ENCODE measurements around the gene HILPDA. TPM values are rescaled to one million over a fixed set of nuclear protein-coding genes. Genes with fewer than 3 reads are reported as not detected.
"Not testable (repeated sequence)": the region's sequence is repeated elsewhere in the genome, so short reads cannot be mapped to it uniquely, and the experiment has no call there.

HILPDA gene
- total and polyA plus RNA-seq, 10 of the 15 experiments (the other 5 are each of a cell fraction or from before 2014, with no cell fraction given), result 12.0 to 232 (median 26.4) TPM

- TF ChIP-seq E4F1 (IDR thresholded peaks at IDR 0.05; ENCODE audit: borderline replicate concordance, partially characterized antibody) (peak; percentile 22), TARDBP (IDR thresholded peaks at IDR 0.05; ENCODE audit: borderline replicate concordance) (peak; percentile 31; the same call in 1 of the 2 replicates), SMAD1 (IDR thresholded peaks at IDR 0.05; ENCODE audit: low read depth, partially characterized antibody) (peak; percentile 42), RELA (IDR thresholded peaks at IDR 0.05; ENCODE audit: borderline replicate concordance, partially characterized antibody) (peak; percentile 62)
Observed at GRCh38 chr7:128476402-128477335, 21.0 kb downstream of the HILPDA start, which contains the start of gene METTL2B (continued).

- not testable (repeated sequence) for H2AFZ ChIP-seq (ENCODE audit: control insufficient read depth, low read depth, low read length)
- intact Hi-C loops (cut with micrococcal nuclease; ENCODE audit: unreplicated experiment), result loop anchor here (5.0 kb wide), 1 partner anchor 55 kb away; no protein-coding TSS in a partner anchor
- peaks cover 16% of the 10 kb centered on the region for H3K79me2 ChIP-seq (ENCODE audit: control insufficient read depth, insufficient read depth, low read length)
Observed at GRCh38 chr7:128477336-128477690, 21.6 kb downstream of the HILPDA start.

GRCh38 chr7:128479082-128479481 is 23.4 kb downstream of the HILPDA start:
- in situ Hi-C loops (cut with MboI); RAD21 ChIA-PET (ENCODE audit: unreplicated experiment); POLR2A ChIA-PET; H3K4me3 ChIP-seq; H3K9me3 ChIP-seq (replicated peaks; ENCODE audit: control insufficient read depth, insufficient read depth, low read length); DNase-seq (ENCODE audit: low read depth, low spot score); H3K27ac ChIP-seq (ENCODE audit: control insufficient read depth, insufficient read depth); H3K4me2 ChIP-seq (ENCODE audit: control insufficient read depth, insufficient read depth); H2AFZ ChIP-seq (ENCODE audit: control insufficient read depth, low read depth, low read length); H3K9ac ChIP-seq (ENCODE audit: control insufficient read depth, insufficient read depth, low read length); FAIRE-seq; H4K20me1 ChIP-seq (ENCODE audit: control insufficient read depth, insufficient read depth); H3K36me3 ChIP-seq (ENCODE audit: control insufficient read depth in 2 of 2, insufficient read depth in 2 of 2, low read length in 1 of 2); H3K27me3 ChIP-seq (replicated peaks in 1 of 2; ENCODE audit: control insufficient read depth in 2 of 2, insufficient read depth in 2 of 2, low read length in 1 of 2); H3K4me1 ChIP-seq (ENCODE audit: control insufficient read depth, insufficient read depth, low read length); SMC1A ChIA-PET (ENCODE audit: uncharacterized antibody, unreplicated experiment); ATAC-seq: not testable (repeated sequence)
- H3K79me2 ChIP-seq (ENCODE audit: control insufficient read depth, insufficient read depth, low read length), result peaks cover 16% of the 10 kb centered on the region
- CTCF ChIA-PET, result interaction anchor here (0.6 kb wide), 1 partner anchor 329 kb away, joined by 4 read pairs; no protein-coding TSS in a partner anchor
- 92% methylated on average over 4 of the region's 4 CpGs for WGBS (ENCODE audit: insufficient coverage, insufficient replicate concordance, low lambda C conversion rate, missing lambda C conversion rate)
- intact Hi-C loops (cut with micrococcal nuclease; ENCODE audit: unreplicated experiment), result loop anchor here (5.0 kb wide), 1 partner anchor 53 kb away; no protein-coding TSS in a partner anchor
- TSS peak; percentile 17 for BruUV-seq (replicated peaks)

More at GRCh38 chr7:128477336-128477690, 21.6 kb downstream of the HILPDA start:
- CTCF ChIA-PET, result interaction anchor here (1.1 kb wide), 1 partner anchor 385 kb away, joined by 4 read pairs; the partner anchor contains the start of gene ATP6V1F
- H3K27ac ChIP-seq (ENCODE audit: control insufficient read depth, insufficient read depth), result peak overlapping the region; percentile 84
- H3K36me3 ChIP-seq (ENCODE audit: control insufficient read depth in 2 of 2, insufficient read depth in 2 of 2, low read length in 1 of 2); H4K20me1 ChIP-seq (ENCODE audit: control insufficient read depth, insufficient read depth); DNase-seq (ENCODE audit: low read depth, low spot score); H3K4me1 ChIP-seq (ENCODE audit: control insufficient read depth, insufficient read depth, low read length); FAIRE-seq; BruUV-seq (replicated peaks); RAD21 ChIA-PET (ENCODE audit: unreplicated experiment); H3K9me3 ChIP-seq (replicated peaks; ENCODE audit: control insufficient read depth, insufficient read depth, low read length); in situ Hi-C loops (cut with MboI); H3K27me3 ChIP-seq (replicated peaks in 1 of 2; ENCODE audit: control insufficient read depth in 2 of 2, insufficient read depth in 2 of 2, low read length in 1 of 2); POLR2A ChIA-PET; SMC1A ChIA-PET (ENCODE audit: uncharacterized antibody, unreplicated experiment): not testable (repeated sequence)
- 1% methylated on average over 4 of the region's 4 CpGs for WGBS (ENCODE audit: insufficient coverage, insufficient replicate concordance, low lambda C conversion rate, missing lambda C conversion rate)
- TF ChIP-seq NFYB (IDR thresholded peaks at IDR 0.05; ENCODE audit: insufficient read depth, low read depth, low read length) (peak; percentile 49; the same call in 1 of the 2 replicates), BHLHE40 (IDR thresholded peaks at IDR 0.05; ENCODE audit: borderline replicate concordance in 1 of 2, low read depth in 2 of 2, low read length in 1 of 2) (peak in 1 of 2 experiments; percentile 16; a peak in 1 of 4 replicates)
- H3K9ac ChIP-seq (ENCODE audit: control insufficient read depth, insufficient read depth, low read length), result peak overlapping the region; percentile 92
- peak overlapping the region; percentile 83 for H3K4me3 ChIP-seq
- peak overlapping the region; percentile 79 for H3K4me2 ChIP-seq (ENCODE audit: control insufficient read depth, insufficient read depth)
- ATAC-seq, result peak; percentile 17

Measured in GM12878 (cell line).